SK-N-SH treated with all-trans-retinoic acid at 6 μM for 48 hours (cell line): ENCODE results near the gene ANKRD18A.

Experiments used
- ARNTL ChIP-seq: fragments of 450-650 bp; formaldehyde crosslinking; IDR thresholded peaks from 2 replicates; pipeline ENCODE4 v1.5.0; 2020; ENCODE audit warnings: low read depth, mild to moderate bottlenecking, moderate library complexity, borderline replicate concordance
- CSDC2 ChIP-seq: fragments of 250-450 bp; sonication (Bioruptor Pico); IDR thresholded peaks from 2 replicates; pipeline ENCODE4 v1.5.0; 2020; ENCODE audit warnings: mild to moderate bottlenecking, moderate library complexity
- ISL1 ChIP-seq: fragments of 250-450 bp; sonication (Bioruptor Pico); IDR thresholded peaks from 2 replicates; pipeline ENCODE4 v2.1.2; 2022; ENCODE audit warnings: mild to moderate bottlenecking, moderate library complexity
- RARB ChIP-seq: fragments of 250-450 bp; sonication (Bioruptor Pico); IDR thresholded peaks from 2 replicates; pipeline ENCODE4 v1.8.0; 2021; ENCODE audit warnings: mild to moderate bottlenecking, moderate library complexity
- SNAI2 ChIP-seq: fragments of 250-450 bp; sonication (Bioruptor Pico); IDR thresholded peaks from 2 replicates; pipeline ENCODE4 v1.5.0; 2020; ENCODE audit warnings: mild to moderate bottlenecking, moderate library complexity
- TCF4 ChIP-seq: fragments of 250-450 bp; sonication (Bioruptor Pico); IDR thresholded peaks from 2 replicates; pipeline ENCODE4 v1.8.0; 2021; ENCODE audit warnings: mild to moderate bottlenecking, moderate library complexity, borderline replicate concordance
- TOX ChIP-seq: fragments of 250-450 bp; sonication (Bioruptor Pico); IDR thresholded peaks from 2 replicates; pipeline ENCODE4 v1.8.0; 2021; ENCODE audit warnings: mild to moderate bottlenecking, moderate library complexity, borderline replicate concordance
- ZFP3 ChIP-seq: fragments of 250-450 bp; sonication (Bioruptor Pico); IDR thresholded peaks from 2 replicates; pipeline ENCODE4 v1.5.0; 2020; ENCODE audit warnings: mild to moderate bottlenecking, moderate library complexity
- ZFP30 ChIP-seq: fragments of 450-650 bp; formaldehyde crosslinking; IDR thresholded peaks from 2 replicates; pipeline ENCODE4 v1.5.0; 2022; ENCODE audit warnings: mild to moderate bottlenecking, moderate library complexity
- ZNF565 ChIP-seq: fragments of 450-650 bp; formaldehyde crosslinking; conservative IDR thresholded peaks from 2 replicates; pipeline ENCODE4 v1.5.0; 2020; ENCODE audit warnings: low read depth, mild to moderate bottlenecking, moderate library complexity
- TF ChIP-seq, protein P1 (sequence below): fragments of 250-450 bp; sonication (Bioruptor Pico); IDR thresholded peaks from 2 replicates; pipeline ENCODE4 v1.5.1; 2020; ENCODE audit warnings: low read depth, mild to moderate bottlenecking, moderate library complexity
- TF ChIP-seq, protein P2 (sequence below): fragments of 250-450 bp; sonication (Bioruptor Pico); IDR thresholded peaks from 2 replicates; pipeline ENCODE4 v1.8.0; 2020; ENCODE audit warnings: mild to moderate bottlenecking, moderate library complexity, borderline replicate concordance
- TF ChIP-seq, protein P3 (sequence below): fragments of 250-450 bp; sonication (Bioruptor Pico); IDR thresholded peaks from 2 replicates; pipeline ENCODE4 v1.8.0; 2021; ENCODE audit warnings: low read depth, mild to moderate bottlenecking, moderate library complexity, borderline replicate concordance

DNA sequence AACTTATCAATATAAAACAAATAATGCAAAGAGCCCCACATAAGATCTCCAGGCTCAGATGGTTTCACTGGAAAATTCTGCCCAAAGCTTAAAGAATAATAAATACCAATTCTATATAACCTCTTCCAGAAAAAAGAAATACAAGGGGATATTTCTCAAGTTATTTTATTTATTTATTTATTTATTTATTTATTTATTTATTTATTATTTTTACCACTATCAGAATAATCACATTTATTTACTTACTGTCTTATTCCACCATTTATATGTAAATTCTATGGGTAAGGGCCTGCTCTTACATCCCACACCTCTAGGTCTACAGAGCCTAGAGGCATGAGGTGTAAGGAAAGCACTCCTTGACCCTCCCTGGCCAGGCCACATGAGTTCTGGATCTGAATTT, 91.1 kb downstream of the ANKRD18A start:
- no peak for TF ChIP-seq ZFP30 (CRISPR knock-in tag)
- no peak for TF ChIP-seq SNAI2 (CRISPR knock-in tag)
- TF ChIP-seq, protein P1, sequence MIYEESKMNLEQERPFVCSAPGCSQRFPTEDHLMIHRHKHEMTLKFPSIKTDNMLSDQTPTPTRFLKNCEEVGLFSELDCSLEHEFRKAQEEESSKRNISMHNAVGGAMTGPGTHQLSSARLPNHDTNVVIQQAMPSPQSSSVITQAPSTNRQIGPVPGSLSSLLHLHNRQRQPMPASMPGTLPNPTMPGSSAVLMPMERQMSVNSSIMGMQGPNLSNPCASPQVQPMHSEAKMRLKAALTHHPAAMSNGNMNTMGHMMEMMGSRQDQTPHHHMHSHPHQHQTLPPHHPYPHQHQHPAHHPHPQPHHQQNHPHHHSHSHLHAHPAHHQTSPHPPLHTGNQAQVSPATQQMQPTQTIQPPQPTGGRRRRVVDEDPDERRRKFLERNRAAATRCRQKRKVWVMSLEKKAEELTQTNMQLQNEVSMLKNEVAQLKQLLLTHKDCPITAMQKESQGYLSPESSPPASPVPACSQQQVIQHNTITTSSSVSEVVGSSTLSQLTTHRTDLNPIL (CRISPR knock-in tag): no peak
- TF ChIP-seq RARB (CRISPR knock-in tag): no peak
- TF ChIP-seq, protein P2, sequence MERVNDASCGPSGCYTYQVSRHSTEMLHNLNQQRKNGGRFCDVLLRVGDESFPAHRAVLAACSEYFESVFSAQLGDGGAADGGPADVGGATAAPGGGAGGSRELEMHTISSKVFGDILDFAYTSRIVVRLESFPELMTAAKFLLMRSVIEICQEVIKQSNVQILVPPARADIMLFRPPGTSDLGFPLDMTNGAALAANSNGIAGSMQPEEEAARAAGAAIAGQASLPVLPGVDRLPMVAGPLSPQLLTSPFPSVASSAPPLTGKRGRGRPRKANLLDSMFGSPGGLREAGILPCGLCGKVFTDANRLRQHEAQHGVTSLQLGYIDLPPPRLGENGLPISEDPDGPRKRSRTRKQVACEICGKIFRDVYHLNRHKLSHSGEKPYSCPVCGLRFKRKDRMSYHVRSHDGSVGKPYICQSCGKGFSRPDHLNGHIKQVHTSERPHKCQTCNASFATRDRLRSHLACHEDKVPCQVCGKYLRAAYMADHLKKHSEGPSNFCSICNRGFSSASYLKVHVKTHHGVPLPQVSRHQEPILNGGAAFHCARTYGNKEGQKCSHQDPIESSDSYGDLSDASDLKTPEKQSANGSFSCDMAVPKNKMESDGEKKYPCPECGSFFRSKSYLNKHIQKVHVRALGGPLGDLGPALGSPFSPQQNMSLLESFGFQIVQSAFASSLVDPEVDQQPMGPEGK (CRISPR knock-in tag): no peak
- no peak for TF ChIP-seq ZNF565 (CRISPR knock-in tag)
- no peak for TF ChIP-seq TOX (CRISPR knock-in tag)
- TF ChIP-seq ARNTL: no peak
- no peak for TF ChIP-seq ZFP3 (CRISPR knock-in tag)
- no peak for TF ChIP-seq TCF4 (CRISPR knock-in tag)
- TF ChIP-seq CSDC2 (CRISPR knock-in tag): no peak
- TF ChIP-seq, protein P3, sequence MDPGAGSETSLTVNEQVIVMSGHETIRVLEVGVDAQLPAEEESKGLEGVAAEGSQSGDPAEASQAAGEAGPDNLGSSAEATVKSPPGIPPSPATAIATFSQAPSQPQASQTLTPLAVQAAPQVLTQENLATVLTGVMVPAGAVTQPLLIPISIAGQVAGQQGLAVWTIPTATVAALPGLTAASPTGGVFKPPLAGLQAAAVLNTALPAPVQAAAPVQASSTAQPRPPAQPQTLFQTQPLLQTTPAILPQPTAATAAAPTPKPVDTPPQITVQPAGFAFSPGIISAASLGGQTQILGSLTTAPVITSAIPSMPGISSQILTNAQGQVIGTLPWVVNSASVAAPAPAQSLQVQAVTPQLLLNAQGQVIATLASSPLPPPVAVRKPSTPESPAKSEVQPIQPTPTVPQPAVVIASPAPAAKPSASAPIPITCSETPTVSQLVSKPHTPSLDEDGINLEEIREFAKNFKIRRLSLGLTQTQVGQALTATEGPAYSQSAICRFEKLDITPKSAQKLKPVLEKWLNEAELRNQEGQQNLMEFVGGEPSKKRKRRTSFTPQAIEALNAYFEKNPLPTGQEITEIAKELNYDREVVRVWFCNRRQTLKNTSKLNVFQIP (CRISPR knock-in tag): no peak
- TF ChIP-seq ISL1: no peak
